SK-N-SH (cell line): ENCODE data around the gene KIF6.

ENCODE experiments used
- RAD21 ChIP-seq: IDR thresholded peaks from 2 replicates; pipeline ENCODE4 v1.6.1; 2012; ENCODE audit warnings: mild to moderate bottlenecking, low read length
- TAF1 ChIP-seq: IDR thresholded peaks from 2 replicates; pipeline ENCODE4 v1.6.1; 2012; ENCODE audit warnings: low read depth, mild to moderate bottlenecking, low read length, moderate library complexity, borderline replicate concordance
- TEAD4 ChIP-seq: IDR thresholded peaks from 2 replicates; pipeline ENCODE4 v1.4.0; 2012; ENCODE audit warnings: mild to moderate bottlenecking, borderline replicate concordance; ENCODE audit not compliant: insufficient read depth
- TF ChIP-seq, protein P1 (sequence below): IDR thresholded peaks from 2 replicates; pipeline ENCODE4 v1.6.1; 2012; ENCODE audit warnings: mild to moderate bottlenecking, low read depth, low read length, moderate library complexity
- TF ChIP-seq, protein P2 (sequence below): fragments of 150-350 bp; IDR thresholded peaks from 2 replicates; pipeline ENCODE4 v1.6.1; 2017; ENCODE audit warnings: antibody characterized with exemption, low read length, low read depth, borderline replicate concordance
- TF ChIP-seq, protein P3 (sequence below): fragments of 200-600 bp; sonication (generic); IDR thresholded peaks from 2 replicates; pipeline ENCODE4 v1.6.1; 2017; ENCODE audit warnings: antibody characterized with exemption, mild to moderate bottlenecking, moderate library complexity
- TF ChIP-seq, protein P4 (sequence below): fragments of 150-350 bp; IDR thresholded peaks from 2 replicates; pipeline ENCODE4 v1.6.1; 2016; ENCODE audit warnings: mild to moderate bottlenecking, low read depth, low read length
- TF ChIP-seq, protein P5 (sequence below): IDR thresholded peaks from 2 replicates; pipeline ENCODE4 v1.4.0; 2012; ENCODE audit warnings: low read depth, borderline replicate concordance

DNA sequence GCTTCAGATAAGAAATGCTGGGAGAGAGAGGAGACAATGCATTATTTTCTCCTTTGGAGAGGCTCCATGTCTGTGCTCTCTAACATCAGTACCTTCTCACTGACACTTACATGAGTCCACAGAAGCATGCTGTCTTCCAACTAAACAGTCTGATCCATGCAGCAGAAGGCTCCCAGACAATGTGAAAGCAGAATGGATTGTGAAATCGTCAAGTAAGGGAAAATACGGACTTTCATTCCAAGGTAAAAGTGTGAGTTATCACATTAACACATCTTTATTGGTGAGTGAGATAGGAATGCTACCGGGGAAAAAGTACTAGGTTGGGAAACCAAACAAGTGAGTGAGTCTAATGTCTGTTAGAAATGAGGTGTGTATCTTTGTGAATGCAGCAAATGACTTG lies 235.1 kb downstream of the KIF6 start:
- TF ChIP-seq, protein P1, sequence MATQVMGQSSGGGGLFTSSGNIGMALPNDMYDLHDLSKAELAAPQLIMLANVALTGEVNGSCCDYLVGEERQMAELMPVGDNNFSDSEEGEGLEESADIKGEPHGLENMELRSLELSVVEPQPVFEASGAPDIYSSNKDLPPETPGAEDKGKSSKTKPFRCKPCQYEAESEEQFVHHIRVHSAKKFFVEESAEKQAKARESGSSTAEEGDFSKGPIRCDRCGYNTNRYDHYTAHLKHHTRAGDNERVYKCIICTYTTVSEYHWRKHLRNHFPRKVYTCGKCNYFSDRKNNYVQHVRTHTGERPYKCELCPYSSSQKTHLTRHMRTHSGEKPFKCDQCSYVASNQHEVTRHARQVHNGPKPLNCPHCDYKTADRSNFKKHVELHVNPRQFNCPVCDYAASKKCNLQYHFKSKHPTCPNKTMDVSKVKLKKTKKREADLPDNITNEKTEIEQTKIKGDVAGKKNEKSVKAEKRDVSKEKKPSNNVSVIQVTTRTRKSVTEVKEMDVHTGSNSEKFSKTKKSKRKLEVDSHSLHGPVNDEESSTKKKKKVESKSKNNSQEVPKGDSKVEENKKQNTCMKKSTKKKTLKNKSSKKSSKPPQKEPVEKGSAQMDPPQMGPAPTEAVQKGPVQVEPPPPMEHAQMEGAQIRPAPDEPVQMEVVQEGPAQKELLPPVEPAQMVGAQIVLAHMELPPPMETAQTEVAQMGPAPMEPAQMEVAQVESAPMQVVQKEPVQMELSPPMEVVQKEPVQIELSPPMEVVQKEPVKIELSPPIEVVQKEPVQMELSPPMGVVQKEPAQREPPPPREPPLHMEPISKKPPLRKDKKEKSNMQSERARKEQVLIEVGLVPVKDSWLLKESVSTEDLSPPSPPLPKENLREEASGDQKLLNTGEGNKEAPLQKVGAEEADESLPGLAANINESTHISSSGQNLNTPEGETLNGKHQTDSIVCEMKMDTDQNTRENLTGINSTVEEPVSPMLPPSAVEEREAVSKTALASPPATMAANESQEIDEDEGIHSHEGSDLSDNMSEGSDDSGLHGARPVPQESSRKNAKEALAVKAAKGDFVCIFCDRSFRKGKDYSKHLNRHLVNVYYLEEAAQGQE: no peak
- TF ChIP-seq, protein P2, sequence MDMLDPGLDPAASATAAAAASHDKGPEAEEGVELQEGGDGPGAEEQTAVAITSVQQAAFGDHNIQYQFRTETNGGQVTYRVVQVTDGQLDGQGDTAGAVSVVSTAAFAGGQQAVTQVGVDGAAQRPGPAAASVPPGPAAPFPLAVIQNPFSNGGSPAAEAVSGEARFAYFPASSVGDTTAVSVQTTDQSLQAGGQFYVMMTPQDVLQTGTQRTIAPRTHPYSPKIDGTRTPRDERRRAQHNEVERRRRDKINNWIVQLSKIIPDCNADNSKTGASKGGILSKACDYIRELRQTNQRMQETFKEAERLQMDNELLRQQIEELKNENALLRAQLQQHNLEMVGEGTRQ: no peak
- TF ChIP-seq, protein P3, sequence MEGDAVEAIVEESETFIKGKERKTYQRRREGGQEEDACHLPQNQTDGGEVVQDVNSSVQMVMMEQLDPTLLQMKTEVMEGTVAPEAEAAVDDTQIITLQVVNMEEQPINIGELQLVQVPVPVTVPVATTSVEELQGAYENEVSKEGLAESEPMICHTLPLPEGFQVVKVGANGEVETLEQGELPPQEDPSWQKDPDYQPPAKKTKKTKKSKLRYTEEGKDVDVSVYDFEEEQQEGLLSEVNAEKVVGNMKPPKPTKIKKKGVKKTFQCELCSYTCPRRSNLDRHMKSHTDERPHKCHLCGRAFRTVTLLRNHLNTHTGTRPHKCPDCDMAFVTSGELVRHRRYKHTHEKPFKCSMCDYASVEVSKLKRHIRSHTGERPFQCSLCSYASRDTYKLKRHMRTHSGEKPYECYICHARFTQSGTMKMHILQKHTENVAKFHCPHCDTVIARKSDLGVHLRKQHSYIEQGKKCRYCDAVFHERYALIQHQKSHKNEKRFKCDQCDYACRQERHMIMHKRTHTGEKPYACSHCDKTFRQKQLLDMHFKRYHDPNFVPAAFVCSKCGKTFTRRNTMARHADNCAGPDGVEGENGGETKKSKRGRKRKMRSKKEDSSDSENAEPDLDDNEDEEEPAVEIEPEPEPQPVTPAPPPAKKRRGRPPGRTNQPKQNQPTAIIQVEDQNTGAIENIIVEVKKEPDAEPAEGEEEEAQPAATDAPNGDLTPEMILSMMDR: no peak
- TF ChIP-seq TEAD4: no peak
- no peak for TF ChIP-seq TAF1
- TF ChIP-seq, protein P4, sequence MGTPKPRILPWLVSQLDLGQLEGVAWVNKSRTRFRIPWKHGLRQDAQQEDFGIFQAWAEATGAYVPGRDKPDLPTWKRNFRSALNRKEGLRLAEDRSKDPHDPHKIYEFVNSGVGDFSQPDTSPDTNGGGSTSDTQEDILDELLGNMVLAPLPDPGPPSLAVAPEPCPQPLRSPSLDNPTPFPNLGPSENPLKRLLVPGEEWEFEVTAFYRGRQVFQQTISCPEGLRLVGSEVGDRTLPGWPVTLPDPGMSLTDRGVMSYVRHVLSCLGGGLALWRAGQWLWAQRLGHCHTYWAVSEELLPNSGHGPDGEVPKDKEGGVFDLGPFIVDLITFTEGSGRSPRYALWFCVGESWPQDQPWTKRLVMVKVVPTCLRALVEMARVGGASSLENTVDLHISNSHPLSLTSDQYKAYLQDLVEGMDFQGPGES: no peak
- TF ChIP-seq, protein P5, sequence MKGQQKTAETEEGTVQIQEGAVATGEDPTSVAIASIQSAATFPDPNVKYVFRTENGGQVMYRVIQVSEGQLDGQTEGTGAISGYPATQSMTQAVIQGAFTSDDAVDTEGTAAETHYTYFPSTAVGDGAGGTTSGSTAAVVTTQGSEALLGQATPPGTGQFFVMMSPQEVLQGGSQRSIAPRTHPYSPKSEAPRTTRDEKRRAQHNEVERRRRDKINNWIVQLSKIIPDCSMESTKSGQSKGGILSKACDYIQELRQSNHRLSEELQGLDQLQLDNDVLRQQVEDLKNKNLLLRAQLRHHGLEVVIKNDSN: no peak
- no peak for TF ChIP-seq RAD21
